Endothelial cell of umbilical vein (primary cell): ENCODE measurements around the gene OR4F6.

Source experiments
- CTCF ChIP-seq, 2 donors: IDR thresholded peaks; 1 replicate in 1 of 2; 2 replicates in 1 of 2; pipeline ENCODE4 v1.5.1; 2011; ENCODE audit warnings: low read length in 2 of 2, mild to moderate bottlenecking in 2 of 2, moderate library complexity in 2 of 2, control low read depth in 1 of 2, inconsistent platforms in 1 of 2, low read depth in 1 of 2; ENCODE audit not compliant: insufficient read depth in 1 of 2; ENCODE audit errors: extremely low read depth in 1 of 2
- EZH2 ChIP-seq: IDR thresholded peaks from 2 replicates; pipeline ENCODE4 v1.6.1; 2012; ENCODE audit warnings: borderline replicate concordance, low read depth, mild to moderate bottlenecking, moderate library complexity, low read length, inconsistent platforms; ENCODE audit not compliant: severe bottlenecking
- JUN ChIP-seq: IDR thresholded peaks from 2 replicates; pipeline ENCODE4 v1.6.1; 2011; ENCODE audit warnings: borderline replicate concordance, low read depth; ENCODE audit not compliant: insufficient read length, insufficient read depth
- POLR2A ChIP-seq: IDR thresholded peaks from 2 replicates; pipeline ENCODE4 v1.6.1; 2012; ENCODE audit warnings: low read depth, mild to moderate bottlenecking, control low read depth, low read length

- no peak for TF ChIP-seq CTCF (IDR thresholded peaks at IDR 0.05; ENCODE audit: extremely low read depth in 1 of 2, insufficient read depth in 1 of 2, low read depth in 1 of 2, low read length in 2 of 2)
- TF ChIP-seq POLR2A: no peak
- no peak for TF ChIP-seq JUN
- TF ChIP-seq EZH2: no peak
Observed at GRCh38 chr15:101799665-101800064, 3.6 kb upstream of the OR4F6 start.
